GM23338 (cell line): Measurements from ENCODE around the gene ZNF783. TPM values are rescaled to one million over a fixed set of nuclear protein-coding genes. Genes with fewer than 3 reads are reported as not detected.
A peak's percentile ranks its signal among the peaks of the same experiment; 100 is the strongest.

Experiments used
- ATAC-seq: fragments of 200-7000 bp; cut with Tn5 transposase; 3 replicates; pipeline ENCODE4 v1.9.1; 2020
- DNase-seq: peaks from one replicate; pipeline ENCODE4 v3.0.0-alpha.2; 2015; ENCODE audit warnings: low spot score
- H2AFZ ChIP-seq: fragments of 200-600 bp; sonication (generic); 2 replicates; pipeline ENCODE4 v1.8.0; 2016; ENCODE audit warnings: antibody characterized with exemption, mild to moderate bottlenecking, moderate library complexity
- H3F3A ChIP-seq: fragments of 200-600 bp; sonication (generic); replicated peaks from 2 replicates; pipeline ENCODE4 v1.8.0; 2017; ENCODE audit warnings: antibody characterized with exemption, mixed run types, low read depth
- H3K27ac ChIP-seq: fragments of 200-600 bp; sonication (generic); 2 replicates; pipeline ENCODE4 v1.6.1; 2016; ENCODE audit warnings: low read depth
- H3K27me3 ChIP-seq: fragments of 200-600 bp; sonication (generic); 2 replicates; pipeline ENCODE4 v1.8.0; 2016; ENCODE audit warnings: mild to moderate bottlenecking, mixed run types, moderate library complexity; ENCODE audit not compliant: insufficient read depth
- H3K36me3 ChIP-seq: fragments of 200-600 bp; sonication (generic); 2 replicates; pipeline ENCODE4 v1.8.0; 2016; ENCODE audit warnings: mild to moderate bottlenecking; ENCODE audit not compliant: insufficient read depth
- H3K4me1 ChIP-seq: fragments of 200-600 bp; sonication (generic); 2 replicates; pipeline ENCODE4 v1.8.0; 2016; ENCODE audit warnings: mild to moderate bottlenecking, moderate library complexity; ENCODE audit not compliant: insufficient read depth
- H3K4me2 ChIP-seq: fragments of 200-600 bp; sonication (generic); 2 replicates; pipeline ENCODE4 v1.7.1; 2017; ENCODE audit warnings: mixed run types
- H3K4me3 ChIP-seq: fragments of 200-600 bp; sonication (generic); 2 replicates; pipeline ENCODE4 v1.6.1; 2016; ENCODE audit warnings: mixed run types
- H3K79me2 ChIP-seq: fragments of 200-600 bp; sonication (generic); replicated peaks from 2 replicates; pipeline ENCODE4 v1.8.0; 2017; ENCODE audit warnings: mild to moderate bottlenecking; ENCODE audit not compliant: insufficient read depth
- H3K9me2 ChIP-seq: fragments of 200-600 bp; sonication (generic); 2 replicates; pipeline ENCODE4 v1.8.0; 2017; ENCODE audit not compliant: insufficient read depth
- H4K20me1 ChIP-seq: fragments of 200-600 bp; sonication (generic); replicated peaks from 2 replicates; pipeline ENCODE4 v1.8.0; 2017; ENCODE audit warnings: mild to moderate bottlenecking; ENCODE audit not compliant: insufficient read depth
- H3K27ac Mint-ChIP-seq: 2 replicates; pipeline ENCODE4 v1.8.0; 2020; ENCODE audit warnings: inconsistent platforms, mild to moderate bottlenecking, moderate library complexity, mixed read lengths
- H3K27me3 Mint-ChIP-seq: 3 replicates; pipeline ENCODE4 v1.8.0; 2022; ENCODE audit warnings: low read depth, mild to moderate bottlenecking, moderate library complexity, mixed read lengths, inconsistent platforms; ENCODE audit not compliant: insufficient read depth, poor library complexity
- H3K36me3 Mint-ChIP-seq: 3 replicates; pipeline ENCODE4 v1.8.0; 2021; ENCODE audit warnings: low read depth, mild to moderate bottlenecking, inconsistent platforms, moderate library complexity, mixed read lengths
- H3K4me1 Mint-ChIP-seq: 3 replicates; pipeline ENCODE4 v1.8.0; 2020; ENCODE audit warnings: mild to moderate bottlenecking, inconsistent platforms, mixed read lengths
- H3K4me3 Mint-ChIP-seq: 3 replicates; pipeline ENCODE4 v1.8.0; 2021; ENCODE audit warnings: moderate library complexity, mild to moderate bottlenecking, inconsistent platforms, mixed read lengths
- H3K9me3 Mint-ChIP-seq: 3 replicates; pipeline ENCODE4 v1.8.0; 2020; ENCODE audit warnings: moderate library complexity, mild to moderate bottlenecking, inconsistent platforms, mixed read lengths
- CREB1 ChIP-seq: fragments of 250-450 bp; sonication (Bioruptor Pico); IDR thresholded peaks from 2 replicates; pipeline ENCODE4 v1.5.0; 2020; ENCODE audit warnings: low read depth, mild to moderate bottlenecking, moderate library complexity
- CTCF ChIP-seq, 2 experiments: fragments of 200-600 bp in 1 of 2; sonication (generic) in 1 of 2; conservative IDR thresholded peaks; 2 replicates each; pipeline versions ENCODE4 v1.5.1 to v1.6.1; 2016 to 2017; ENCODE audit warnings: antibody characterized with exemption in 2 of 2, low read depth in 2 of 2, mild to moderate bottlenecking in 2 of 2, moderate library complexity in 1 of 2
- ETS1 ChIP-seq: IDR thresholded peaks from 2 replicates; pipeline ENCODE4 v1.6.1; 2016; ENCODE audit warnings: antibody characterized with exemption
- EZH2 ChIP-seq: fragments of 200-600 bp; sonication (generic); IDR thresholded peaks from one replicate; pipeline ENCODE4 v1.8.0; 2017; ENCODE audit warnings: antibody characterized with exemption, mild to moderate bottlenecking, low read depth; ENCODE audit not compliant: unreplicated experiment
- EZH2phosphoT487 ChIP-seq: fragments of 200-600 bp; sonication (generic); IDR thresholded peaks from one replicate; pipeline ENCODE4 v1.8.1; 2018; ENCODE audit warnings: antibody characterized with exemption; ENCODE audit not compliant: unreplicated experiment
- JUNB ChIP-seq: IDR thresholded peaks from one replicate; pipeline ENCODE4 v1.6.1; 2016; ENCODE audit warnings: antibody characterized with exemption; ENCODE audit not compliant: unreplicated experiment
- NANOG ChIP-seq: IDR thresholded peaks from 2 replicates; pipeline ENCODE4 v1.6.1; 2016; ENCODE audit warnings: antibody characterized with exemption, borderline replicate concordance
- POLR2AphosphoS5 ChIP-seq: IDR thresholded peaks from 2 replicates; pipeline ENCODE4 v1.6.1; 2016; ENCODE audit warnings: antibody characterized with exemption, low read depth
- REST ChIP-seq: IDR thresholded peaks from one replicate; pipeline ENCODE4 v1.6.1; 2018; ENCODE audit warnings: antibody characterized with exemption; ENCODE audit not compliant: unreplicated experiment
- STAT1 ChIP-seq: IDR thresholded peaks from one replicate; pipeline ENCODE4 v1.6.1; 2016; ENCODE audit warnings: antibody characterized with exemption; ENCODE audit not compliant: unreplicated experiment
- ZNF114 ChIP-seq: fragments of 250-450 bp; sonication (Bioruptor Pico); IDR thresholded peaks from 2 replicates; pipeline ENCODE4 v1.5.0; 2020; ENCODE audit warnings: mild to moderate bottlenecking, moderate library complexity
- ZNF331 ChIP-seq: fragments of 250-450 bp; sonication (Bioruptor Pico); IDR thresholded peaks from 2 replicates; pipeline ENCODE4 v1.5.0; 2020; ENCODE audit warnings: low read depth, mild to moderate bottlenecking, moderate library complexity
- ZNF462 ChIP-seq: fragments of 250-450 bp; sonication (Bioruptor Pico); IDR thresholded peaks from 2 replicates; pipeline ENCODE4 v1.5.0; 2020; ENCODE audit warnings: mild to moderate bottlenecking, moderate library complexity
- polyA plus RNA-seq: library from polyadenylated mRNA; unstranded; fragments of >200 nt; fragmentation: Nextera tagmentation; extraction: Ambion mirVana; gene quantifications from 2 replicates; pipeline ENCODE4 v1.2.1, GENCODE V29; 2016
- total RNA-seq: library from RNA; depleted of rRNA; stranded (reverse); fragments of >200 nt; shearing (Covaris generic); gene quantifications from 2 replicates; pipeline ENCODE4 v1.2.3, GENCODE V29; 2014

ZNF783 gene
- total and polyA plus RNA-seq, 2 experiments from 2014 or later = 2.1 to 9.0 TPM

- DNase-seq = no peak
- Histone ChIP-seq H3K36me3 (peaks cover 9% of the 10 kb centered on the region), H3K27ac (0 out of 2 replicates have a peak overlapping the region, but pooled peaks have one; percentile 45), H3K4me2 (no peak overlapping the region), H3K9me2 (no peaks in the 10 kb centered on the region), H3F3A (peaks cover 5% of the 10 kb centered on the region; the same call in 1 of the 2 replicates), H3K4me3 (no peak overlapping the region), H3K79me2 (no peaks in the 10 kb centered on the region), H3K27me3 (peaks cover 14% of the 10 kb centered on the region), H4K20me1 (no peaks in the 10 kb centered on the region; the same call in 1 of the 2 replicates), H3K4me1 (no peaks in the 10 kb centered on the region), H2AFZ (no peak overlapping the region)
- no peak for TF ChIP-seq JUNB
- no peak for TF ChIP-seq CREB1 (CRISPR knock-in tag)
- no peak for TF ChIP-seq STAT1
- TF ChIP-seq ZNF114 (CRISPR knock-in tag) = no peak
- no peak for TF ChIP-seq EZH2phosphoT487
- TF ChIP-seq ZNF462 (CRISPR knock-in tag) = no peak
- no peak for TF ChIP-seq EZH2
- no peak for TF ChIP-seq ETS1
- TF ChIP-seq NANOG = no peak
- no peak for TF ChIP-seq CTCF (conservative IDR thresholded peaks at IDR 0.05; ENCODE audit: low read depth in 2 of 2)
- TF ChIP-seq ZNF331 (CRISPR knock-in tag) = no peak
- no peak for TF ChIP-seq POLR2AphosphoS5
- no peak for TF ChIP-seq REST
- Mint-ChIP-seq H3K27ac (no peak overlapping the region), H3K27me3 (peaks cover 6% of the 10 kb centered on the region), H3K9me3 (no peaks in the 10 kb centered on the region), H3K4me3 (no peak overlapping the region), H3K4me1 (no peaks in the 10 kb centered on the region; the same call in 2 of the 3 replicates), H3K36me3 (peaks cover 31% of the 10 kb centered on the region)
- ATAC-seq = no peak
Measured at GRCh38 chr7:149257146-149257545, 4.8 kb upstream of the ZNF783 start.
